Stimulated activated naive CD4-positive, alpha-beta T cell treated with Interleukin-2 at 50 U/mL for 16 hours (primary cell): ENCODE measurements around the gene CDHR2.
A peak's percentile ranks its signal among the peaks of the same experiment; 100 is the strongest.
"Not testable (repeated sequence)": the region's sequence is repeated elsewhere in the genome, so short reads cannot be mapped to it uniquely, and the experiment has no call there.

Experiments
- DNase-seq: peaks from one replicate; lab custom pipeline; 2025; lab: John Stamatoyannopoulos, UW

CDHR2 gene

DNA sequence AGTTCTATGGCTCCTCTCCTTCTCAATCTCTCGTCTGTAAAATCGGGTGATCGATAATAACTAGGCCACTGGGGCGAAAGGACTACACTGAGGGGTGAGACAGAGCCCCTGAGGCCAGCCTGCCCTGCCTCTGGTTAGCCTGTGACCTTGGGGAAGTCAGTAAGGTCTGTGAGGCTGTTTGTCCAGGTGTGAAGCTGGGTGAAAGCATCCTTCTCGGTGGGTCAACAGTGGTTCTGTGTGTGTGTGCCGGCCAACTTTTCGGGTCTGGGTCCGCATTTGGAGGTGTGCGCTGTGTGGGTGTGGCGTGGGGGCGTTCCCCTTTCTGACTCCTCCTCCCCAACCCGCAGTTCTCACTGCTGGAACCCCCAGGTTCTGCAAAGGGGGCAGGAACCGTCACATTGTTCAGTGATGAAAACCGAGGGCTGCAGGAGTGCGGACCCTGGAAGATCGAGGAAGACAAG is 7.0 kb upstream of the CDHR2 start:
- DNase-seq: peak; percentile 57

- DNase-seq: no peak
Observed at GRCh38 chr5:176542596-176543427, 6.3 kb upstream of the CDHR2 start.

- peak; percentile 63 for DNase-seq
Observed at GRCh38 chr5:176543428-176544182, 5.5 kb upstream of the CDHR2 start.

GRCh38 chr5:176545388-176545736 is 3.8 kb upstream of the CDHR2 start:
- DNase-seq: no peak

DNA sequence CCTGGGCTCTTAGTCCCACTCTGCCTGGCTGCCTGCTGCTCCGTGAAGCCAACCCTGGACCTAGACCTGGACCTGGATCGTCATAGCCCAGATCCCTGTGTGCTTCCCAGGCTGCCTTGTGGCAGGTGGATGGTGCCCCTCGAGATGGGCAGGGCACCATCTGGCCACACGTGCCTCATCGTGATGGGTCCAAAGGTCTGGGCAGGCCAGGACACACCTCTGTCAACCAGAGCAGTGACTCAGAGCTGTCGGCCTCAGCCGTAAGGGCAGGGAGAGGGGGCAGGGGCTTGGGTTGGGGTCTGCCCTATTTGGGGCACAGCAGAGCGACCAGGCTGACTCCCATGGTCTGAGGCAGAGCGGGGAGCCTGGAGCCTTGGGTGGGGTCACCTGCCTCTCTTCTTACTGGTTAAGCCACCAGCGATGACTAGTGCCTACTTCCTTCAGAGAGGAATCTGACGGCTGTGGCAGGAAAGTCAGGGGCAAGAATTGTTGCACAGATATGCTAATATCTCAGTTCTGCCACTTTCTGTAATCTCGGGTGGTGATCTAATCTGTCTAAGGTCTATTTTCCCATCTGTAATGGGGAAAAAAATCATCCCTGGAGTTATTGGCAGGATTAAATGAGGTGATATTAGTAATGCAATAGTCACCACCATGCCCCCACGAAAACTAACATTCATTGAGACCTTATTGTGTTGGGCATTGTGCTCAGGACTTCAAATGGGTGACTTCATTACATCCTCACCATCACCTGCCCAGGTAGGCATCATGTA is 3.2 kb upstream of the CDHR2 start:
- DNase-seq: no peak

DNA sequence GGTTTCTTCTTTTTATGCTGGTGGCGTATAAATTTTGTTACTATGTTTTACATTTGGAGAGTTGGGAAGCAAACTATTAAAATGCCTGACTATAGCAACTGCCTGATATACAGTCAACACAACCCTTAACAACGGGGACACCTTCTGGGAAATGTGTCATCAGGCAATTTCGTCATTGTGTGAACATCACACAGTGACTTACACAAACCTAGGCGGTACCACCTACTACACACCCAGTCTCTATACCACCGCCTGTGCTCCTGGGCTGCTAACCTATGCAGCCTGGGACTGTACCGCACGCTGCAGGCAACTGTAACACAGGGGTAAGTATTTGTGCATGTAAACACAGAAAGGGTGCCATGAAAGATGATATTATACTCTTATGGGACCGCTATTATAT is 1.3 kb upstream of the CDHR2 start:
- DNase-seq: peak; percentile 13

DNA sequence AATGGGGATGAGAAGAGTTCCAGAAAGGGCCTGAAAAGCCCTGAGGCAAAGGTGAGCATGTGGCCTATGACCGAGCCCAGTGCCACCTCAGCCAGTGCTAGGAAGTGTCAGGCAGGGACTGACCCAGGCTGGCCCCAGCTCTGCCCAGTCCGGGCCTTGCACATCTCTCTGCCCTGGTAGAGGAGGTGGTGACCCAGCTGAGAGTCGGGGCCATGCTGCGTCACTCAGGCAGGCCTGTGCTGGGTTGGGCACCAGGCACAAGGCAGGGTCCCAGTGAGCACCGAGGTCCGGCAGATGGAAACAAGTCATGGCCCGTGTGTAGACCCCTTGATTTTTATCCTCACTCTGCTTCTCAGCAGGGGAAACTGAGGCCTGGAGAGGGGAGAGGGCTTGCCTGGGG is 729 bp downstream of the CDHR2 start:
- no peak for DNase-seq

DNA sequence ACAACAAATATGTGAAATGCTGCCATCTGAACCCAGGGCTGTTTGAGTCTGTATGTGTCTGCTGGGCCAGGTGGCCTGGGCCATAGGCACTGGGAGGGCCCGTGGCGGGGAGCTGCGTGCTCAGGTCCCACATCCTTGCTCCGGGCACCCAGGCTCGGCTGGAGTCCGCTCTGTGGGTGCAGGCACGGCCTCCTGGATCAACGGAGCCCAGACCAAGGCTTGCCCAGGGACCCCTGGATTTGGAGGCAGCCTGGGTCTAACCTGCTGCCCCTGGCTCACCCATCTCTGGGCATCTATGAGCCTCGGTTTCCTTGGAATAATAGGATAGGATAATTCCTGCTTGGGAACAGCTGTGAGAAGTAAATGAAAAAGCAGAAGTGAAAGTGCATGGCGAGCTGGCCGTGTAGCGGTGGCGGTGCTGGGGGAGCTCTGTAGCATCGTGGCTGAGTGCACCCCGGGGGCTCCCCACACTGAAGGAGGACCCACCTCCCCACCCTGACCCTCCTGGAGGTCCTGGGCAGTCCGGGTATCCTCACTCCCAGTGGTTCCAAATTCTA is 1.2 kb downstream of the CDHR2 start:
- no peak for DNase-seq

DNA sequence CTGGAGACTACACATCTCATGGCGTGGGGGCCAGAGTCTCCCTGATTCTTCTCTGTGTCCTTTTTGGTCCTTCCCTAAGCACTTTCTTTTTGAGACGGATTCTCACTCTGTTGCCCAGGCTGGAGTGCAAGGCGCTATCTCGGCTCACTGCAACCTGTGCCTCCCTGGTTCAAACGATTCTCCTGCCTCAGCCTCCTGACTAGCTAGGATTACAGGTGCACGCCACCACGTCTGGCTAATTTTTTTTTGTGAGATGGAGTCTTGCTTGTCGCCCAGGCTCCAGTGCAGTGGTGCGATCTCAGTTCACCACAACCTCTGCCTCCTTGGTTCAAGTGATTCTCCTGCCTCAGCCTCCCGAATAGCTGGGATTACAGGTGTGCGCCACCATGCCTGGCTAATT is 1.8 kb downstream of the CDHR2 start:
- DNase-seq: not testable (repeated sequence)

DNA sequence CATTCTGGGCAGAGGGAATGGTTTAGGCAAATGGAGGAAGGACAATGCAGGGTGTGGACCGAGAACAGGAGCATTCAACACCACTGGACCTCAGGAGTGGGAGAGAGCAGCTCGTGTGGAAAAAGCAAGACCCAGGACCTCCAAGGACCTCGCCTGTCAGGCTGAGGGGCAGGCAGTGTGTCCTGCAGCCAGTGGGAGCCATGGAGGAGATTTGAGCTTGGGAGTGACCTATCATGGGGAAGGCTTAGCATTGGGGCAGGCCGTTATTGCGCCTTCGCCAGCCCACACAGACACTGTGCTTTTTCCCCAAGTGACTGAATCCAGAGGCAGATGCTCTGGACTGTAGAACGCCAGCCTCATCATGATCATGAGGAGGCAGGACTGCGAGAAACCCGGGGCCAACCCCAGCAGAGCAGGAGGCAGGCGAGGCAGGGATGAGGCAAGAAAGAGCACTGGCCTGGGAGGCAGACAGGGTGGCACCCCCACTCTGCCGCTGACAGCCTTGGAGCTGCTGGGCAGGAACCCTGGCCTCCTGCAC is 3.3 kb downstream of the CDHR2 start:
- DNase-seq: no peak

- no peak for DNase-seq
Observed at GRCh38 chr5:176553260-176554085, 4.3 kb downstream of the CDHR2 start.

- DNase-seq: no peak
Observed at GRCh38 chr5:176557846-176558245, 8.7 kb downstream of the CDHR2 start.

DNA sequence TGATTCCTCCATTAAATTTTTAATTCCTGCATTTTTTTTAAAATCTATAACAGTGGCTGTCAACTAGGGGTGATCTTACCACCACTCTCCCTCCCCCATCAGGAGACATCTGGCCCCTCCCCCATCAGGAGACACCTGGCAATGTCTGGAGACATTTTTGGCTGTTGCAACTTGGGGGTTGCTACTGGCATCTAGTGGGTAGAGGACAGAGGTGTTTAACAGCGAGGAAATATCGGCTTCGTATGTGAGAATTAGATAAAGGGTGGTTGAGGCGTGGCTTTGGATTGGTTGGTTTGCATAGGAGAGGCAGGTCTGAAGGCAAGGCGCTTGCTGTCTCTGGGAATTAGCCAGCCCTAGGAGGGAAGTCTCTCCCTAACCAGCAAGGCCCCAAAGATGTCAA is 10.5 kb downstream of the CDHR2 start:
- no peak for DNase-seq

GRCh38 chr5:176560364-176560763 is 11.2 kb downstream of the CDHR2 start:
- peak; percentile 37 for DNase-seq

DNA sequence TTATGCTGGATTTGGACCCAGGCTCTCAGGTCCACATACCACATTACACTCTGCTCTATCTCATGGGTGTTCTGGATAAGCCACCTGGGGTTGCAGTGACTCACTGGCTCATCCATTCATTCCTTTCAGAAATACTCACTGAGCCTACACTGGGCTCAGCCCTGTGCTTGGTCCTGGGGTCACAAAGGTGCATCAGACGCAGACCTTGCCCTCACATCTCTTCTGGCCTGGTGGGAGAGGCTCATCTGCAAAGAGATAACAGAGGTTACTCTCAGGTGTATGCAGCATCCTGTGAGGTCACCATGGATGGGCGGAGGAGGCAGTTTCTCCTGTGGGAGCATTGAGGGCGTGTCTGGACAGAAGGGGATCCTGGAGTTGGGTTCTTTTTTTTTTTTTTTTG is 12.1 kb downstream of the CDHR2 start:
- no peak for DNase-seq

DNA sequence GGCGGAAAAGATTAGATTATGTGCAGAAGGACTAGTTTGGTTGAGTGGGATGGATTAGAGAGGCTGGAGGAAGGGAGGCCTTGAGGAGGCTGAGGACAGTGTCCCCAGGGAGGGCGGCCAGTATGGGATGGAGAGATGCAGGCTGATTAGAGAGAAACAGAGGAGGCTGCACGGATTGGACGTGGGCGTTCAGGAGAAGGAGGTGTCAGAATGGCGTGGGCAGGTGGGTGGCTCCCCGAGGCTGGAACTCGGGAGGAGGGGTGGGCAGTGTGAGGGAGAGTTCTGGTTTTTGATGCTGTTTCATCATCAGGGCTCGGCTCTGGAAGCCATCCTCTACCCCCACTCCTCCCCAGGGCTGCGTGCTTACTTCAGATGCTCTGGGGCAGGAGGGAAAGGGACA is 13.0 kb downstream of the CDHR2 start:
- DNase-seq: no peak

DNA sequence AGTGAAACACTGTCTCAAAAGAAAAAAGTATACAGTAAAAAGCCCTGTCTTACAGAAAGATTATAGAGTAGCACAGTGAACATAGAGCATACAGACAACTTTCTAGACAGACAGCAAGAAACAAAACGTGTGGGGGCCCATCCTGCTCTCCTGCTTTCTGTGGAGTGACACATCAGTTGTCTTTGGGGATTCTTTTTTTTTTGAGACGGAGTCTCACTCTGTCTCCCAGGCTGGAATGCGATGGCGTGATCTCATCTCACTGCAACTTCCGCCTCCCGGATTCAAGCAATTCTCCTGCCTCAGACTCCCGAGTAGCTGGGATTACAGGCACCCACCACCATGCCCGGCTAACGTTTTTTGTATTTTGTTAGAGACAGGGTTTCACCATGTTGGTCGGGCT is 14.9 kb downstream of the CDHR2 start:
- no peak for DNase-seq

GRCh38 chr5:176565760-176566288 is 16.7 kb downstream of the CDHR2 start:
- no peak for DNase-seq

DNA sequence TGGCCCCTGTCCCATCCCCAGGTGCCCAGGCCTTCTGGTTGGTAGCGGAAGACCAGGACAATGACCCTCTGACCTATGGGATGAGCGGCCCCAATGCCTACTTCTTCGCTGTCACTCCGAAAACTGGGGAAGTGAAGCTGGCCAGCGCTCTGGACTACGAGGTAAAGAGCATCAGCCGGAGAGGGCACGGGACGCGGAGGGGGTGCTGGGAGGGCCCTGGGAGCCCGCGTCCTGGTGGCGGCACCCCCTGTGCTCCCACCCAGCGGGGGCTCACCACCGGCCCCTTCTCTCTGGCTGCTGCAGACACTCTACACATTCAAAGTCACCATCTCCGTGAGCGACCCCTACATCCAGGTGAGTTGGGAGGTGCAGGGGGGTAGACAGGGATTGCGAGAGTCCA is 19.5 kb downstream of the CDHR2 start:
- DNase-seq: no peak

GRCh38 chr5:176570044-176570443 is 20.9 kb downstream of the CDHR2 start:
- no peak for DNase-seq
